ENCODE data around the gene PEX16.

DNA sequence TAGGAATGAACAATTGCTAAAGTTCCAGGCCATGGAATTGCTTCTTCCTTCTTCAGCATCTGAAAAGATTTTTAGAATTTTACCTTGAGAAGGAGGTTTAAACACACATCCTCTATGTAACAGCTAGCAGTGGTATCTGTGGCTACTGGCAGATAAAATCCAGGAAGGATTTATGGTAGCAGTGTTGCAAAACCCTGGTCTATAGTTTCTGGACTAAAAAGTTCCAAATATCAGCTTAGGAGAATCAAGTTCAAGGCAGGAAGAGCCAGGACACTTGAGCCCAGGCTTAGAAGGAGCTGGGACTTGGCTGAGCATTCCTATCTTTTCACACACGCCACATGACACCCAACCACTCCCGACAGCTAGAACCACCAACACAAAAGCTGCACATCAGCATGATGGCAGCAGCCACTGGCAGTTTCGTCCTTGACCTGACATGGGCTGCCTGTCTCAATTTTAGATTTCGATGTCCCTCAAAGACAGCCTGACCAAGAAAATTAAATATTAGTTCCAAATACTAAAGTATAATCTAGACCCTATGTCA is 18.9 kb upstream of the PEX16 start:
- TF ChIP-seq, protein P1, sequence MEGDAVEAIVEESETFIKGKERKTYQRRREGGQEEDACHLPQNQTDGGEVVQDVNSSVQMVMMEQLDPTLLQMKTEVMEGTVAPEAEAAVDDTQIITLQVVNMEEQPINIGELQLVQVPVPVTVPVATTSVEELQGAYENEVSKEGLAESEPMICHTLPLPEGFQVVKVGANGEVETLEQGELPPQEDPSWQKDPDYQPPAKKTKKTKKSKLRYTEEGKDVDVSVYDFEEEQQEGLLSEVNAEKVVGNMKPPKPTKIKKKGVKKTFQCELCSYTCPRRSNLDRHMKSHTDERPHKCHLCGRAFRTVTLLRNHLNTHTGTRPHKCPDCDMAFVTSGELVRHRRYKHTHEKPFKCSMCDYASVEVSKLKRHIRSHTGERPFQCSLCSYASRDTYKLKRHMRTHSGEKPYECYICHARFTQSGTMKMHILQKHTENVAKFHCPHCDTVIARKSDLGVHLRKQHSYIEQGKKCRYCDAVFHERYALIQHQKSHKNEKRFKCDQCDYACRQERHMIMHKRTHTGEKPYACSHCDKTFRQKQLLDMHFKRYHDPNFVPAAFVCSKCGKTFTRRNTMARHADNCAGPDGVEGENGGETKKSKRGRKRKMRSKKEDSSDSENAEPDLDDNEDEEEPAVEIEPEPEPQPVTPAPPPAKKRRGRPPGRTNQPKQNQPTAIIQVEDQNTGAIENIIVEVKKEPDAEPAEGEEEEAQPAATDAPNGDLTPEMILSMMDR (IDR thresholded peaks at IDR 0.05 in 8 of 11, conservative IDR thresholded peaks at IDR 0.05 in 3 of 11): no peak
- no peak for TF ChIP-seq POLR2A (IDR thresholded peaks at IDR 0.05)

Measured in spleen (tissue), 7 donors.